ENCODE results near the gene OR2S2. TPM values are rescaled to one million over a fixed set of nuclear protein-coding genes. Genes with fewer than 3 reads are reported as not detected.
A peak's percentile ranks its signal among the peaks of the same experiment; 100 is the strongest.

Gene OR2S2
- total RNA-seq, 1 donor from 2014 or later = not detected

DNA sequence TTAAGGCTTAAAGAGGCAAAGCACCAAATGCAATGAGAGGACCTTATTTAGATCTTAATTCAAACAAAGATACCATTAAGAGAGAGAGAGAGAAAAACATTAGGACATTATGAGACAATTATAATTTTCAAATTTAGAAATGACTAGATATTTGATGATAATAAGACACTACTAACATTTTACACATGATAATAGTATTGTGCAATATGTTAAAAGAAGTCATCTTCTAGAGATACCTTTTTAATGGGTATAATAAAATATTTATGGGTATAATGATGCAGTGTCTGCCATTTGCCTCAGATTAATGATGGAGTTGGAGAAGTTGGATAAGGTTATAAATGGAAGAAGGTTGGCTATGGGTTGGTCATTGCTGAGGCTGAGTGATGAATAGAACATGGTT is 27.4 kb downstream of the OR2S2 start:
- H3K4me1 ChIP-seq = no peaks in the 10 kb centered on the region
- no peak overlapping the region for H3K27ac ChIP-seq
- no peaks in the 10 kb centered on the region for H3K36me3 ChIP-seq
- no peak overlapping the region for H3K4me3 ChIP-seq
- no peaks in the 10 kb centered on the region for H3K27me3 ChIP-seq
- no peak for DNase-seq (ENCODE audit: extremely low spot score in 2 of 2)
- TF ChIP-seq, protein P1, sequence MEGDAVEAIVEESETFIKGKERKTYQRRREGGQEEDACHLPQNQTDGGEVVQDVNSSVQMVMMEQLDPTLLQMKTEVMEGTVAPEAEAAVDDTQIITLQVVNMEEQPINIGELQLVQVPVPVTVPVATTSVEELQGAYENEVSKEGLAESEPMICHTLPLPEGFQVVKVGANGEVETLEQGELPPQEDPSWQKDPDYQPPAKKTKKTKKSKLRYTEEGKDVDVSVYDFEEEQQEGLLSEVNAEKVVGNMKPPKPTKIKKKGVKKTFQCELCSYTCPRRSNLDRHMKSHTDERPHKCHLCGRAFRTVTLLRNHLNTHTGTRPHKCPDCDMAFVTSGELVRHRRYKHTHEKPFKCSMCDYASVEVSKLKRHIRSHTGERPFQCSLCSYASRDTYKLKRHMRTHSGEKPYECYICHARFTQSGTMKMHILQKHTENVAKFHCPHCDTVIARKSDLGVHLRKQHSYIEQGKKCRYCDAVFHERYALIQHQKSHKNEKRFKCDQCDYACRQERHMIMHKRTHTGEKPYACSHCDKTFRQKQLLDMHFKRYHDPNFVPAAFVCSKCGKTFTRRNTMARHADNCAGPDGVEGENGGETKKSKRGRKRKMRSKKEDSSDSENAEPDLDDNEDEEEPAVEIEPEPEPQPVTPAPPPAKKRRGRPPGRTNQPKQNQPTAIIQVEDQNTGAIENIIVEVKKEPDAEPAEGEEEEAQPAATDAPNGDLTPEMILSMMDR (IDR thresholded peaks at IDR 0.05) = no peak
- no peak for TF ChIP-seq POLR2AphosphoS5 (IDR thresholded peaks at IDR 0.05; ENCODE audit: insufficient read depth in 1 of 2, low read depth in 1 of 2)
- TF ChIP-seq POLR2A (IDR thresholded peaks at IDR 0.05) = no peak
- intact Hi-C loops (cut with DNase I) = no loop called here
- H3K9me3 ChIP-seq = no peaks in the 10 kb centered on the region

DNA sequence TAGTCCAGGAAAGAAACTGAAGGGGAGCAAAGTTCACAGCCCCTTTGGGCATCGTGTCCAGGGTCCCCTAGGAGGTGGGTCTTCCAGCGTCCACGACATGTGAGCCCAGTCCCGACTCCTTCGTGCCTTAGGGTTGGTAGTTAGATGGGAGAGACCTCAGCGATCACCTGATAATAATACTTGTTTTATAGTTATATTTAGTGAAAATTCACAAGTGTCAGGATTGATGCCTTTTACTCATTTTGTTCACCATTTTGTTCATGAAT is 28.6 kb downstream of the OR2S2 start:
- no peak for DNase-seq (ENCODE audit: extremely low spot score in 2 of 2)
- no peaks in the 10 kb centered on the region for H3K27me3 ChIP-seq
- intact Hi-C loops (cut with DNase I) = no loop called here
- H3K4me1 ChIP-seq = peaks cover 6% of the 10 kb centered on the region
- H3K4me3 ChIP-seq = no peak overlapping the region
- H3K36me3 ChIP-seq = no peaks in the 10 kb centered on the region
- H3K9me3 ChIP-seq = no peaks in the 10 kb centered on the region
- H3K27ac ChIP-seq = no peak overlapping the region
- TF ChIP-seq, protein P1 (IDR thresholded peaks at IDR 0.05) = no peak

DNA sequence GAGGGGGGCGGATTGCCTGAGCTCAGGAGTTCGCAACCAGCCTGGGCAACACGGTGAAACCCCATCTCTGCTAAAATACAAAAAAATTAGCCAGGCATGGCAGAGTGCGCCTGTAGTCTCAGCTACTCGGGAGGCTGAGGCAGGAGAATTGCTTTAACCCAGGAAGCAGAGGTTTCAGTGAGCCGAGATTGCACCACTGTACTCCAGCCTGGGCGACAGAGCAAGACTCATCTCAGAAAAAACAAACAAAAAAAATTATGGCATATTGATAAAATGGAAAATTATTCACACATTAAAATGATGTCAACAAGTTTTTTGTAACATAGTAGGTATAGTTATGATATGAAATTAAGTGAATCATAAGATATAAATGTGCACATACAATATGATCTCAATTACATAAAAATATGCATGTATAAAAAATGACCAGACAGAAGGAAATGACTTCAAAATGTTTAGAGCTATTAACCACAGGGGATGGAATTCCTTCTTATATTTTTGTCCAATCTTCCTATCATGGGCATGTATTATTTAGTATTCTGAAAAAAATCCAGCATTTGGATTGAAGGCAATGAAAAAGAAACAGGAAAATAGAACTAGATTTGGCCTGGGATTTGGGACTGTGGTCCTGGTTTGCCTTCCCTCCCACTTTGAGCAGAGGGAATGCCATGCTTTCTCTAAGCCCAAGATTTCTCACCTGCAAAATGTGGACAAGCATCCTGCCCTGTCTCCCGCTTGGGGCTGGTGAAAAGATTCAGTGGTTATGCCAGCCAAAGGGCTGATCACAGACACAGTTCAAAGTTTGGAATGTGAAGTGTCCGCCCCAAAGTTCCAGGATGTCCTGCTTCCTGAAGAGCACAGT is 29.1 kb downstream of the OR2S2 start:
- no peak for DNase-seq (ENCODE audit: extremely low spot score in 2 of 2)
- H3K9me3 ChIP-seq = no peaks in the 10 kb centered on the region
- TF ChIP-seq, protein P1 (IDR thresholded peaks at IDR 0.05) = no peak
- TF ChIP-seq POLR2AphosphoS5 (IDR thresholded peaks at IDR 0.05; ENCODE audit: insufficient read depth in 1 of 2, low read depth in 1 of 2) (no peak), POLR2A (IDR thresholded peaks at IDR 0.05) (no peak)
- peaks cover 11% of the 10 kb centered on the region for H3K4me1 ChIP-seq
- no peak overlapping the region for H3K4me3 ChIP-seq
- H3K27me3 ChIP-seq = no peaks in the 10 kb centered on the region
- no peak overlapping the region for H3K27ac ChIP-seq
- H3K36me3 ChIP-seq = no peaks in the 10 kb centered on the region
- intact Hi-C loops (cut with DNase I) = no loop called here

DNA sequence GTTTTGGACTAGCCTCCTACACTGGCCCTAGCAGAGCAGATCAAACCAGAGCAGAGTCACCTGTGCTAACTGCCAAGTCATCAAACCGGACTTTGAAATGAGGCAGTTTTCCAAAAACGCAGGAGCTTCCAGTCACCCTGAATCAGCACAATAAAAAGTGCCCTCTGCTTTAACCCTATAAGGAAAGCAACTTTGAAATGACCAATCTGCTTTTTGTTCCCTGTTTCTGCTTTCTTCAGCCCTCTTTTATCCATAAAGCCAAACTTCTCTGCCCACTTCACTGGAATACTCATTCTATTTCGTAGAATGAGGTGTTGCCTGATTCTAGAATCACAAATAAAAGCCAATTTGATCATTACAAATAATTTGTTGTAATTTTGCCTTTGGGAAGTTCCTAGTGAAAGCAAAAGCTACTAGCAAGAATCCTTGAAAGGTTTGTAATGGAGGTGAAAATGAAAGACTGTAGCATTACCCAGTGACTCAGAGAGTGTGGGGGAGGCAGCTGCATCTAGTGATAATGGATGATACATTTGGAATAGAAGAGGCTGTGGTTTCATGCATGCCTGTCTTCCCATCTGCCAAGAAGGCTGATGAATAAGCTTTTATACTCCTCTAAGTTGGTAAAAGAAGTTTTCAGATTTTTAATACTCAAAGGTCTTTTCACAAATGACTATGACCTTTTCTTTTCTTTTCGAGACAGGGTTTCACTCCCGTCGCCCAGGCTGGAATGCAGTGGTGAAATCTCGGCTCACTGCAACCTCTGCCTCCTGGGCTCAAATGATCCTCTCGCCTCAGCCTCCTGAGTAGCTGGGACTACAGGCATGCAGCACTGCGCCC is 33.8 kb downstream of the OR2S2 start:
- Histone ChIP-seq H3K4me3 (no peak overlapping the region), H3K4me1 (peaks cover 16% of the 10 kb centered on the region), H3K27ac (peak overlapping the region; percentile 56), H3K9me3 (no peaks in the 10 kb centered on the region), H3K36me3 (no peaks in the 10 kb centered on the region), H3K27me3 (no peaks in the 10 kb centered on the region)
- no peak for DNase-seq (ENCODE audit: extremely low spot score in 2 of 2)
- intact Hi-C loops (cut with DNase I) = no loop called here
- TF ChIP-seq POLR2AphosphoS5 (IDR thresholded peaks at IDR 0.05; ENCODE audit: insufficient read depth in 1 of 2, low read depth in 1 of 2) (peak in 1 of 2 donors; percentile 24), POLR2A (IDR thresholded peaks at IDR 0.05) (no peak)
- TF ChIP-seq, protein P1 (IDR thresholded peaks at IDR 0.05) = no peak

DNA sequence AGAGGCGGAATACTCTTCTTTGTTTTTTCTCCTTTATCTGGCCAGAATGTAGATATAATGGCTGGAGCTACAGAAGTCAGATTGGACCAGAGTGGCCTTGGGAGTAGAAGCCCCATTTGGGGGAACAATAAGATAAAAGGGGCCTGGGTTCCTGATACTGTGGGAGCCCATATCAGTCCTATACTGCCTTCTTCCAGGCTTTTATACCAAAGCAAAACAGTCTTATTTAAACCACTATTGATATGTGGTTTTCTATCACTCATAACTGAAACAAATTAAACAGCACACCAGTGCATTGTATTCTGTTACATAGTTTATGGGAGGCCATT is 34.4 kb downstream of the OR2S2 start:
- TF ChIP-seq, protein P1 (IDR thresholded peaks at IDR 0.05) = no peak
- TF ChIP-seq POLR2AphosphoS5 (IDR thresholded peaks at IDR 0.05; ENCODE audit: insufficient read depth in 1 of 2, low read depth in 1 of 2) = no peak
- TF ChIP-seq POLR2A (IDR thresholded peaks at IDR 0.05) = no peak
- no peaks in the 10 kb centered on the region for H3K9me3 ChIP-seq
- peaks cover 16% of the 10 kb centered on the region for H3K4me1 ChIP-seq
- H3K4me3 ChIP-seq = no peak overlapping the region
- no peak for DNase-seq (ENCODE audit: extremely low spot score in 2 of 2)
- H3K27me3 ChIP-seq = no peaks in the 10 kb centered on the region
- intact Hi-C loops (cut with DNase I) = no loop called here
- no peaks in the 10 kb centered on the region for H3K36me3 ChIP-seq
- H3K27ac ChIP-seq = peak overlapping the region; percentile 56

Measured in vagina (tissue), 2 donors.